Measurements from ENCODE around the gene RGS9.

DNA sequence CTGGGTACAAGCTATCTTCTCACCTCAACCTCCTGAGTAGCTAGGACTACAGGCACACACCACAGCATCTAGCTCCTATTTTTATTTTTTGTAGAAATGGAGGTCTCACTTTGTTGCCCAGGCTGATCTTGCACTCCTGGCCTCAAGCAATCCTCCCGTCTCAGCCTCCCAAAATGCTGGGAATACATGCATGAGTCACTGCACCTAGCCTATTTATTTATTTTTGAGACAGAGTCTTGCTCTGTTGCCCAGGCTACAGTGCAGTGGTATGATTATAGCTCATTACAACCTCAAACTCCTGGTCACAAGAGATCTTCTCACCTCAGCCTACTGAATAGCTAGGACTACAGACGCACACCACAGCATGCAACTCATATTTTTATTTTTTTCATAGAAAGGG, 40.1 kb upstream of the RGS9 start:
- TF ChIP-seq, protein P1, sequence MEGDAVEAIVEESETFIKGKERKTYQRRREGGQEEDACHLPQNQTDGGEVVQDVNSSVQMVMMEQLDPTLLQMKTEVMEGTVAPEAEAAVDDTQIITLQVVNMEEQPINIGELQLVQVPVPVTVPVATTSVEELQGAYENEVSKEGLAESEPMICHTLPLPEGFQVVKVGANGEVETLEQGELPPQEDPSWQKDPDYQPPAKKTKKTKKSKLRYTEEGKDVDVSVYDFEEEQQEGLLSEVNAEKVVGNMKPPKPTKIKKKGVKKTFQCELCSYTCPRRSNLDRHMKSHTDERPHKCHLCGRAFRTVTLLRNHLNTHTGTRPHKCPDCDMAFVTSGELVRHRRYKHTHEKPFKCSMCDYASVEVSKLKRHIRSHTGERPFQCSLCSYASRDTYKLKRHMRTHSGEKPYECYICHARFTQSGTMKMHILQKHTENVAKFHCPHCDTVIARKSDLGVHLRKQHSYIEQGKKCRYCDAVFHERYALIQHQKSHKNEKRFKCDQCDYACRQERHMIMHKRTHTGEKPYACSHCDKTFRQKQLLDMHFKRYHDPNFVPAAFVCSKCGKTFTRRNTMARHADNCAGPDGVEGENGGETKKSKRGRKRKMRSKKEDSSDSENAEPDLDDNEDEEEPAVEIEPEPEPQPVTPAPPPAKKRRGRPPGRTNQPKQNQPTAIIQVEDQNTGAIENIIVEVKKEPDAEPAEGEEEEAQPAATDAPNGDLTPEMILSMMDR (IDR thresholded peaks at IDR 0.05 in 8 of 11, conservative IDR thresholded peaks at IDR 0.05 in 3 of 11), result no peak
- TF ChIP-seq POLR2A (IDR thresholded peaks at IDR 0.05), result no peak

Data from spleen (tissue), 7 donors.